Breast epithelium (tissue), 4 donors: ENCODE measurements around the gene ADAM33. TPM values are rescaled to one million over a fixed set of nuclear protein-coding genes. Genes with fewer than 3 reads are reported as not detected.
A peak's percentile ranks its signal among the peaks of the same experiment; 100 is the strongest.

Experiments used
- DNase-seq, 2 donors: peaks; one replicate each; pipeline ENCODE4 v3.0.0-alpha.2; 2019; ENCODE audit warnings: low spot score in 2 of 2
- H3K27ac ChIP-seq, 2 donors: fragments of 200-600 bp; sonication (generic) in 1 of 2; one replicate each; pipeline ENCODE4 v1.5.1; 2016 to 2019; ENCODE audit warnings: mild to moderate bottlenecking in 1 of 2
- H3K27me3 ChIP-seq, 2 donors: fragments of 200-600 bp; sonication (generic) in 1 of 2; one replicate each; pipeline versions ENCODE4 v1.5.1 to v1.6.0; 2017 to 2019; ENCODE audit warnings: control low read depth in 1 of 2, mild to moderate bottlenecking in 1 of 2
- H3K36me3 ChIP-seq: fragments of 200-600 bp; one replicate; pipeline ENCODE4 v1.5.1; 2019
- H3K4me1 ChIP-seq, 2 donors: fragments of 200-600 bp; sonication (generic); one replicate each; pipeline ENCODE4 v1.5.1; 2016 to 2019; ENCODE audit warnings: control low read depth in 1 of 2
- H3K4me3 ChIP-seq, 3 donors: fragments of 200-600 bp; sonication (generic); 1 replicate in 2 of 3; 2 replicates in 1 of 3; pipeline ENCODE4 v1.5.1; 2016 to 2019; ENCODE audit warnings: mild to moderate bottlenecking in 3 of 3, moderate library complexity in 2 of 3
- H3K9me3 ChIP-seq, 2 donors: fragments of 200-600 bp; sonication (generic) in 1 of 2; one replicate each; pipeline ENCODE4 v1.5.1; 2016 to 2019; ENCODE audit warnings: control low read depth in 1 of 2
- POLR2A ChIP-seq: fragments of 450-650 bp; IDR thresholded peaks from one replicate; pipeline ENCODE4 v1.6.1; 2016; ENCODE audit warnings: antibody characterized with exemption, mild to moderate bottlenecking, moderate library complexity
- POLR2AphosphoS5 ChIP-seq, 3 donors: sonication (generic); formaldehyde crosslinking; IDR thresholded peaks; one replicate each; pipeline ENCODE4 v1.6.1; 2017; ENCODE audit warnings: antibody characterized with exemption in 3 of 3
- intact Hi-C: fragments of 100-400 bp; cut with DNase I; formaldehyde crosslinking; loops from one replicate; pipeline ENCODE4 v1.15.1; 2023; ENCODE audit warnings: low total_unique reads
- total RNA-seq, 3 donors: library from RNA; depleted of rRNA; stranded (reverse); fragments of >200 nt; gene quantifications; one replicate each; pipeline ENCODE4 v1.1.0, GENCODE V29; 2016
- TF ChIP-seq, protein P1 (sequence below), 3 donors: fragments of 450-650 bp; IDR thresholded peaks; one replicate each; pipeline ENCODE4 v1.5.1; 2016 to 2017; ENCODE audit warnings: antibody characterized with exemption in 3 of 3, mild to moderate bottlenecking in 3 of 3, moderate library complexity in 3 of 3

Gene ADAM33
- total RNA-seq, 3 donors from 2014 or later: 29.4 to 39.5 (median 37.4) TPM

DNA sequence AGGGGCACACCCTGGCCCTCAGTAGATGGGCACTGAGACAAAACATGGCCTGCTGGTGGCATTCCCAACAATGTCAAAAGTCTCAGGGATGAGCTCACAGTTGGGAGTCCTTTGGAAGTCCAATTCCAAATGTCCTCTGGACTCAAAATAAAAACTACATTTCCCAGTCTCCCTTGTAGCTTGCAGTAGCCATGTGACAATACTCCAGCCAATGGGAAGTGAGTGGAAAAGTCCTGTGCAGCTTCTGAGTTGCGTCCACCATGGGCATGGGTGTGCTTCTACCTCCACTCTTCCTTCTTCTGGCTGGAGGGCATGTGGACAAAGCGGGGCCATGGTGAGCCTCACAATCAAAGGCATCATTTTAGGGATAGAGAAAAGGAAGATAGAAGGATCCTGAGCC lies 5.8 kb upstream of the ADAM33 start:
- H3K4me1 ChIP-seq: no peaks in the 10 kb centered on the region
- H3K27me3 ChIP-seq: no peaks in the 10 kb centered on the region
- H3K27ac ChIP-seq: peak overlapping the region; percentile 31 to 87
- TF ChIP-seq POLR2A (no peak), POLR2AphosphoS5 (IDR thresholded peaks at IDR 0.05) (no peak)
- TF ChIP-seq, protein P1, sequence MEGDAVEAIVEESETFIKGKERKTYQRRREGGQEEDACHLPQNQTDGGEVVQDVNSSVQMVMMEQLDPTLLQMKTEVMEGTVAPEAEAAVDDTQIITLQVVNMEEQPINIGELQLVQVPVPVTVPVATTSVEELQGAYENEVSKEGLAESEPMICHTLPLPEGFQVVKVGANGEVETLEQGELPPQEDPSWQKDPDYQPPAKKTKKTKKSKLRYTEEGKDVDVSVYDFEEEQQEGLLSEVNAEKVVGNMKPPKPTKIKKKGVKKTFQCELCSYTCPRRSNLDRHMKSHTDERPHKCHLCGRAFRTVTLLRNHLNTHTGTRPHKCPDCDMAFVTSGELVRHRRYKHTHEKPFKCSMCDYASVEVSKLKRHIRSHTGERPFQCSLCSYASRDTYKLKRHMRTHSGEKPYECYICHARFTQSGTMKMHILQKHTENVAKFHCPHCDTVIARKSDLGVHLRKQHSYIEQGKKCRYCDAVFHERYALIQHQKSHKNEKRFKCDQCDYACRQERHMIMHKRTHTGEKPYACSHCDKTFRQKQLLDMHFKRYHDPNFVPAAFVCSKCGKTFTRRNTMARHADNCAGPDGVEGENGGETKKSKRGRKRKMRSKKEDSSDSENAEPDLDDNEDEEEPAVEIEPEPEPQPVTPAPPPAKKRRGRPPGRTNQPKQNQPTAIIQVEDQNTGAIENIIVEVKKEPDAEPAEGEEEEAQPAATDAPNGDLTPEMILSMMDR (IDR thresholded peaks at IDR 0.05): no peak
- no peaks in the 10 kb centered on the region for H3K36me3 ChIP-seq
- peak overlapping the region in 1 of 3 donors; percentile 19 for H3K4me3 ChIP-seq
- no peaks in the 10 kb centered on the region for H3K9me3 ChIP-seq
- no peak for DNase-seq
- intact Hi-C loops: no loop called here

DNA sequence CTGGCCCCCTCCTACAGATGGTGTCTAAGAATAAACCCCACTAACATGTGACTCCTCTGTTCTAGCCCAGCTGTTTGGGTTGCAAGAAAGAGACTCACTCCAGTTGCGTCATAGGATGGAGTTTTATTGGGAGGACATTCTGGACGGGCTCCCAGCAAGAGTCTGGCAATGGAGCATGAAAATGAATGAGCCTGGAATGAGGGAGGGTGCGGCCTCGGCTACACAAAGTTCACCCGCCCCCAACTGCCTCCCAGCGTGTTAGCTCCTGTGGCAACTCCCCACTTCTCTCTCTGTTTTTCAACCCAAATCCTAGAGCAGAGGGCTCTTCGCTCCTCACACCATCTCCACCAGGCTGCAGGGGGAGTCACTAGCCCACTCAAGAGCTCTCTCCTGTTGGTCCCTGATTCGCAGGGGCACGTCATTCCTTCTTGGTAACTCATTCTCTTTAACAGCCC lies 5.1 kb upstream of the ADAM33 start:
- H3K9me3 ChIP-seq: no peaks in the 10 kb centered on the region
- no peak overlapping the region for H3K4me3 ChIP-seq
- H3K27me3 ChIP-seq: peaks cover 0 to 7% of the 10 kb centered on the region in 2 donors
- peak overlapping the region; percentile 31 to 87 for H3K27ac ChIP-seq
- intact Hi-C loops: no loop called here
- no peaks in the 10 kb centered on the region for H3K36me3 ChIP-seq
- no peaks in the 10 kb centered on the region for H3K4me1 ChIP-seq
- no peak for TF ChIP-seq POLR2A
- TF ChIP-seq POLR2AphosphoS5 (IDR thresholded peaks at IDR 0.05): peak; percentile 48 to 65 (median 60)
- peak in 1 of 2 donors; percentile 41 for DNase-seq

DNA sequence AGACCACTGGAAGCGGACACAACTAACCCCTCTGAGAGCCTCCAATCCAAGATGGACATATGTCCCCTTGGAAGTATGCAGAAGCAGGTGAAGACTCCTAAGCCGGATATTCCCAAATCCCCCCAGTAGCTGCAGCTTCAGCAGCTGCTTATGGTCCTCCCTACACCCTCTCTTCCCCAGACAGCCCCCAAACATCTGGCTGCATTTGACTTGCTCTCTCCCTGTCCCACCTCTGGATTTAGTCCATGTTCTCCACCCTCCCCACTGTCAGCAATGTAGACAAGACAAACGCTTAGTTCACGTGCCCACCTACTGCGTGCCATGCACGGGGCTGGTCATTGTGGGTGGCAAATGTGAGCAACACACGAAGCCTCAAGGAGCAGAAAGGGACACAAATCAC lies 4.6 kb upstream of the ADAM33 start:
- no peak for DNase-seq
- Histone ChIP-seq H3K27me3 (peaks cover 0 to 12% of the 10 kb centered on the region in 2 donors), H3K27ac (peak overlapping the region; percentile 13 to 76), H3K4me3 (peak overlapping the region in 1 of 3 donors; percentile 25), H3K9me3 (no peaks in the 10 kb centered on the region), H3K4me1 (no peaks in the 10 kb centered on the region), H3K36me3 (no peaks in the 10 kb centered on the region)
- no peak for TF ChIP-seq POLR2AphosphoS5 (IDR thresholded peaks at IDR 0.05)
- TF ChIP-seq, protein P1 (IDR thresholded peaks at IDR 0.05): no peak
- TF ChIP-seq POLR2A: no peak
- intact Hi-C loops: no loop called here

DNA sequence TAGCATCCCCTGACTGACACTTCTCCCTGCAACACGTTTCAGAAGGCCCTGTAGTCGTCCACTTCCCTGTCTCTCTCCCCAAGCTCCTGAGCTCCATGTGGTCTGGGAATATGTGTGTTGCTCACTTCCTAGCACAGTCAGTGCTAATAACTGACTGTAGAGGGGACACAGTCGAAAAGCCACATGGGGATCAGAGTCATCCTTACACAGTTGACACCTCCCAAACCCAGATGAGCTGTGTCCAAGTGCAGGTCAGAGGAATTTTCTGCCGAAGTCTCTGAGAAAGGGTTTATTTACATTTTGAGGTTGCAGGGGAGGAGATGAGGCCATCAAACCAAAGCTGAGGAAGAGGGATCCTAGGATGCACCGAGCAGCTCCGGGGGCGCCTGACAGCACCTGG lies 3.5 kb upstream of the ADAM33 start:
- TF ChIP-seq POLR2A: no peak
- no peak for TF ChIP-seq POLR2AphosphoS5 (IDR thresholded peaks at IDR 0.05)
- TF ChIP-seq, protein P1 (IDR thresholded peaks at IDR 0.05): no peak
- DNase-seq: no peak
- Histone ChIP-seq H3K27me3 (peaks cover 0 to 22% of the 10 kb centered on the region in 2 donors), H3K27ac (no peak overlapping the region), H3K9me3 (no peaks in the 10 kb centered on the region), H3K4me3 (no peak overlapping the region), H3K4me1 (no peaks in the 10 kb centered on the region), H3K36me3 (no peaks in the 10 kb centered on the region)
- intact Hi-C loops: no loop called here

DNA sequence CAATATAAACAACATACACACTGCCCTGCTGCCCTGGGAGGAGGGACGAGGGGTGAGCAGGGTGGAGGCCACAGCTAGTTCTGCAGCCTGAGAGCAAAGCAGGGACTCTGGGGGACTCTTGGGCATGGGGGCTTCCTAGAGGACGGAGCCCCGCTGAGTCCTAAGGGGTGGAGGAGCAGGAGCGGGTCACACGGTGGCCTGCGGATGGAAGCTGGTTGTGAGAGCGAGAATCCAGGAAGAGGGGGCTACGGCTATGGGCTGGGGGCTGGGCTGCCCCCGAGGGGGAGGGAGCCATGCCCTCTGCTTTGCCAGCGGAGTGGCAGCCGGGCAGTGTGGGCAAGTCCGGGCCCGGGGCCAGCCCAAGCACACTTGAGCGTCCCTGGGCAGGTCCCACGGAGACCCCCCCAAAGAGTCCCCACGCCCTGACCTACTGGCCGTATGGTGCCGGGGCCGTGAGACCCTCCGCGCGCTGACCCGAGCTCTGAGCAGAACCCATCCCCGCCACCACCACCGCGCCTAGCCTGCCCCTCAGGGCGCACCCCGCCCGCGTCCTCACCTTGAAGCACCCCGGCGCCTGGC lies 369 bp downstream of the ADAM33 start:
- no peaks in the 10 kb centered on the region for H3K9me3 ChIP-seq
- peaks cover 0 to 23% of the 10 kb centered on the region in 2 donors for H3K27me3 ChIP-seq
- H3K27ac ChIP-seq: peak overlapping the region; percentile 68 to 84
- no peak for DNase-seq
- no peak for TF ChIP-seq POLR2A
- no peak for TF ChIP-seq POLR2AphosphoS5 (IDR thresholded peaks at IDR 0.05)
- TF ChIP-seq, protein P1 (IDR thresholded peaks at IDR 0.05): no peak
- H3K4me1 ChIP-seq: peaks cover 0 to 7% of the 10 kb centered on the region in 2 donors
- intact Hi-C loops: no loop called here
- H3K36me3 ChIP-seq: no peaks in the 10 kb centered on the region
- peak overlapping the region; percentile 54 to 74 (median 54) for H3K4me3 ChIP-seq
